ENCODE data around the gene CEP192. TPM values are rescaled to one million over a fixed set of nuclear protein-coding genes. Genes with fewer than 3 reads are reported as not detected.

The CEP192 gene
- polyA plus RNA-seq, 3 donors: 3.0 to 29.6 (median 3.7) TPM

- intact Hi-C loops (cut with micrococcal nuclease): no loop called here
- no peak overlapping the region for H3K4me2 ChIP-seq (replicated peaks; ENCODE audit: extremely low read depth, low read length, poor library complexity, severe bottlenecking)
- WGBS (ENCODE audit: insufficient coverage): 100% methylated on average over 5 of the region's 6 CpGs
These were observed 140.1 kb downstream of the CEP192 start for GRCh38 chr18:13131283-13131682.

More at GRCh38 chr18:13131283-13131682, 140.1 kb downstream of the CEP192 start:
- H3K36me3 Mint-ChIP-seq: peaks cover 25 to 28% of the 10 kb centered on the region in 2 donors
- H3K4me3 Mint-ChIP-seq: no peak overlapping the region
- Histone ChIP-seq H3K4me3 (replicated peaks in 1 of 3; ENCODE audit: low read depth in 2 of 3, low read length in 3 of 3) (no peak overlapping the region), H3K79me2 (ENCODE audit: insufficient read depth, low read length) (no peaks in the 10 kb centered on the region), H3K4me1 (ENCODE audit: control insufficient read depth in 1 of 2, insufficient read depth in 2 of 2, low read length in 2 of 2) (peaks cover 6% of the 10 kb centered on the region in 2 donors), H3K36me3 (replicated peaks in 1 of 2; ENCODE audit: control insufficient read depth in 1 of 2, insufficient read depth in 2 of 2, low read length in 2 of 2) (peaks cover 9 to 30% of the 10 kb centered on the region in 2 donors), H3K27ac (ENCODE audit: low read depth in 1 of 2, low read length in 2 of 2) (no peak overlapping the region), H2AFZ (ENCODE audit: insufficient read depth, low read depth, low read length, poor library complexity, severe bottlenecking) (no peak overlapping the region), H3K9me3 (replicated peaks in 1 of 2; ENCODE audit: control insufficient read depth in 1 of 2, insufficient read depth in 1 of 2, low read length in 2 of 2) (peaks cover 4 to 8% of the 10 kb centered on the region in 2 donors), H3K27me3 (ENCODE audit: control insufficient read depth in 2 of 2, insufficient read depth in 2 of 2, low read length in 2 of 2) (peaks cover 0 to 14% of the 10 kb centered on the region in 2 donors), H3K9ac (ENCODE audit: insufficient read depth, low read length, poor library complexity, severe bottlenecking) (no peak overlapping the region), H4K20me1 (ENCODE audit: insufficient read depth, low read length) (no peaks in the 10 kb centered on the region)
- peaks cover 11% of the 10 kb centered on the region for H3K4me1 Mint-ChIP-seq
- H3K27ac Mint-ChIP-seq: peak overlapping the region in 1 of 7 donors; percentile 7
- H3K27me3 Mint-ChIP-seq (ENCODE audit: low read depth in 3 of 3): peaks cover 13 to 21% (median 17%) of the 10 kb centered on the region in 3 donors
- DNase-seq: no peak
- TF ChIP-seq CTCF (IDR thresholded peaks at IDR 0.05): no peak
- peaks cover 4 to 29% (median 8%) of the 10 kb centered on the region in 7 donors for H3K9me3 Mint-ChIP-seq
